Fibroblast of peridontal ligament (primary cell): ENCODE data around the gene TUBB2B.
"Not testable (repeated sequence)": the region's sequence is repeated elsewhere in the genome, so short reads cannot be mapped to it uniquely, and the experiment has no call there.

Experiments used
- DNase-seq: peaks from one replicate; pipeline ENCODE4 v3.0.0-alpha.2; 2010; ENCODE audit errors: extremely low read depth

Gene TUBB2B

GRCh38 chr6:3258720-3259490 is 31.5 kb upstream of the TUBB2B start, which contains the start of gene PSMG4:
Gene PSMG4 (plus strand): TSS chr6:3258947. CDS start chr6:3259023, 76 bp downstream.
- peak; percentile 78 for DNase-seq

DNA sequence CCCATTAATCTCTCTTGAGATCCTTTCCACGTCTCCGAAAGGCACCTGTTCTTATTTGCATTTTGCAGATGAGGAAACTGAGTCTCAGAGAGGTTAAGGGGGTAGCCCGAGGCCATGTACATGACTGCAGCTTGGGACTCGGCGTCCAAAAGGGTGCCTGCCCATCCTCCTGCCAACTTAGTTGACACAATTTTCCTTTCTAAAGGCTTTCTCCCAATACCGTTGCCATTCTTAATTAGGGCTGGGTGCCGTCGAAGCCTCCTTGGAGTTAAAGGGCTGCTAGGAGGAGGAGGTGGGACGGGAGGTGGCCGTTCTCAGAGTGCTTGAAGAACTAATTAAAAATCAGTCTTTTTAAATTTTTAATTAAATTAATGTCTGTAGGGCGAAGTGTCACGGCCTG is 30.7 kb upstream of the TUBB2B start:
- DNase-seq, result no peak

DNA sequence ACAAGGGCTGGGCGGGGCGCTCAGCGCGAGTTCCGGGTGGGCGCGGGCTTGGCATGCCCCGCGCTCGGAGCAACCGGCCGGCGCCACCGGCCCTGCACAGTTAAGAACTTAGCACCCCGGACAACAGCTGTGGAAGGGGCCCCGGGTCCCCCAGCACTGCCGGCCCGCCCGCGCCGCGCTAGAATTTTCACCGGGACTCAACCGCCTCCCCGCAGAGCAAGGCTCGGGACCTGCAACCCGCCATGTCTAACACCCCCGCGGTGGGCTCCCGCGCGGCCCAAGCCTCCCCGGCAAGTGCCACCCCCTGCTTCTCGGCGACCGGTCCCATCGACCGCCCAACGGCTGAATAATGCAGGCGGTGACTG is 26.1 kb upstream of the TUBB2B start:
- DNase-seq, result no peak

DNA sequence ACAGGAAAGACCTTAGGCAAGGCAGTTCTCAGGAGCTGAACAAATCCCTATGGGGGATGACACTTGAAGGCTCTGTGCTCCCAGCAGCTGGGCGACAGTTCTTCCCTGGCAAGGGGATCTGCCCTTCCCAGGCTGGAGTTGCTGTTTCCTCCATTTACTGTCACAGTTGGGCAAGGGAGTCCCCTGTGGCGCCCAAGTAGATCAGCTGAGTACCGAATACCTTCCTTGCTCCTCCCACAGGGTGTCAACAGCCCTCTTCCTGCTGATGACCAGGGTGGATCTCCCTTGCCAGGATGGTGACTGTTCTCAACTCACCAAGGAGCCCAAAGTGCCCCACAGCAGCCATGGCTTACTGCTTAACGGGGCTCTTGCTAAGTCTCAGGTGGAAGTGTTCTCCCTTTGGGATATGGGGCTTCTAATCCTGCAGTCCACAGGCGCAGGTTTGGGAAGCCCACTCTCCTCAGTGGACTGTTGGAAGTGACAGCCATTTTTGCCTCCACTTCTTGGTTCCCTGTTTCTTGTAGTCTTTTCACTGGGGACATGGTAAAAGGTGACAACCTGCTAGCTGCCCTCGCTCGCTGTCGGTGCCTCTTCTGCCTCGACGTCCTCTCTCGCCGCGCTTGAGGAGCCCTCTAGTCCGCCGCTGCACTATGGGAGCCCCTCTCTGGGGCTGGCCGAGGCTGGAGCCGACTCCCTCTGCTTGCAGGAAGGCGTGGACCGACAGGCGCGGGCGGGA is 25.6 kb upstream of the TUBB2B start:
- DNase-seq, result no peak

- DNase-seq, result no peak
Measured at GRCh38 chr6:3252369-3252768, 24.9 kb upstream of the TUBB2B start.

- peak; percentile 80 for DNase-seq
Measured at GRCh38 chr6:3251462-3252314, 24.2 kb upstream of the TUBB2B start.

DNA sequence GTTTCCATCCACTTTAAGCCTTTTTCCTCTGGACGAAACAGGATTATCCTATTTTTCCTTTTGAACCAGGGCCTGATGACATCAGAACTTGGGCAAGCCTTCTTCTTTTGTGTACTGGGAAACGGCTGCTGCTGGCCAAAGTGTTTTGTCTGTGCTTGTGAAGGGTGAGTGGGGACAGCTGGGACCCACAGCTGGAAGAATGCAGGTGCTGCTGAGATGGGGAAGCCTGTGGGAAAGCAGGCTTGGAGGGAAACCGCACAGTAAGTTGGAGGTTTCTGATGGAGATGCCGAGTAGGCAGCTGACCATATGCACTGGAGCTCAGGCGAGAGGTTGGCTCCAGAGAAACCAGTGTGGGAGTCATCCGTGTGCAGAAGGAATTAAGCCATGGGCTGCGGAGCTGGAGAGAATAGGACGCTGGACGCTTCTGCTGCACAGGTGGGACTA is 22.8 kb upstream of the TUBB2B start:
- DNase-seq, result no peak

DNA sequence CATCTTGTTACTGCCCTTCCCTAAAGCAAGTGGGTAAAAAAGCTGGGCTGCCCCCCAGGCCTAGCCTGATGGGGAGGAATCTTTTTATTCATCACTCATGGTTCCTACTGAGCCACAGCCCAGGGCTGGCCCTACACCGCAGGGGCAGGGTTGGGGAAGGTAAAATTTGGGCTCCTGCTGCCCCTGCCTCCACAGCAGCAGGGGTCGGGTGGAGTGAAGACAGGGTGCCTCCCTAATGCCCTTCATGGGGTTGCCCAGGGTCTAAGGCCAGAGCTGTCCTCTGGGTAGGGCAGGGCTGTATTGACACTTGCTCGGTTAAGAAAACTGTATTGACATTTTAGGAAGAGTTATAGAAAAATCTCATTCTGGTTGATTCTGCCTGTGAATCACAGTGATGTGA is 22.4 kb upstream of the TUBB2B start:
- no peak for DNase-seq

GRCh38 chr6:3247255-3248146 is 20.0 kb upstream of the TUBB2B start:
- DNase-seq, result peak; percentile 54

DNA sequence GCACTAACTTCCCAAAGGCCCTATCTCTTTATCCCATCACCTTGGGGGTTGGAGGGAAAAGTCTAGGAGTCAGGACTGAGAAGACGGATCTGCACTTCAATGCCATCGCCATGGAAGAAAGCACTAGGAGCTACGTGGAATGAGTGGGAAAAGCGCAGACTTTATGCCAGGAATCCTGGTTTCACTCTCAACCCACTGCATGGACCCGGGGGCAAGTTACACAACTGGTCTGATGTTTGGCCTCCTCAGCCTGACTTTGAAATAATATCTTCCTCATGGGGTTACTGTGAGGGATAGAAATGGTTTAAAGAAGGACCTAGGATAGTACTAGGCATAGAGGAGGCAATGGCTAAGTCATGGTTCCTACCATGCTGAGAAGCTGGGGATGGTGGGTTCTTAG is 17.8 kb upstream of the TUBB2B start:
- no peak for DNase-seq

DNA sequence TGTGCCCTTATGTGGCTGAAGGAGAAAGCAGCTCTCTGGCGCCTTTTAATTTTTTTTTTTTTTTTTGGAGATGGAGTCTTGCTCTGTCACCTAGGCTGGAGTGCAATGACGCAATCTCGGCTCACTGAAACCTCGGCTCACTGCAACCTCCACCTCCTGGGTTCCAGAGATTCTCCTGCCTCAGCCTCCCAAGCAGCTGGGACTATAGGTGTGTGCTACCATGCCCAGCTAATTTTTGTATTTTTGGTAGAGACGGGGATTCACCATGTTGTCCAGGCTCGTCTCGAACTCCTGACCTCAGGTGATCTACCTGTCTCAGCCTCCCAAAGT is 17.3 kb upstream of the TUBB2B start:
- DNase-seq, result not testable (repeated sequence)

DNA sequence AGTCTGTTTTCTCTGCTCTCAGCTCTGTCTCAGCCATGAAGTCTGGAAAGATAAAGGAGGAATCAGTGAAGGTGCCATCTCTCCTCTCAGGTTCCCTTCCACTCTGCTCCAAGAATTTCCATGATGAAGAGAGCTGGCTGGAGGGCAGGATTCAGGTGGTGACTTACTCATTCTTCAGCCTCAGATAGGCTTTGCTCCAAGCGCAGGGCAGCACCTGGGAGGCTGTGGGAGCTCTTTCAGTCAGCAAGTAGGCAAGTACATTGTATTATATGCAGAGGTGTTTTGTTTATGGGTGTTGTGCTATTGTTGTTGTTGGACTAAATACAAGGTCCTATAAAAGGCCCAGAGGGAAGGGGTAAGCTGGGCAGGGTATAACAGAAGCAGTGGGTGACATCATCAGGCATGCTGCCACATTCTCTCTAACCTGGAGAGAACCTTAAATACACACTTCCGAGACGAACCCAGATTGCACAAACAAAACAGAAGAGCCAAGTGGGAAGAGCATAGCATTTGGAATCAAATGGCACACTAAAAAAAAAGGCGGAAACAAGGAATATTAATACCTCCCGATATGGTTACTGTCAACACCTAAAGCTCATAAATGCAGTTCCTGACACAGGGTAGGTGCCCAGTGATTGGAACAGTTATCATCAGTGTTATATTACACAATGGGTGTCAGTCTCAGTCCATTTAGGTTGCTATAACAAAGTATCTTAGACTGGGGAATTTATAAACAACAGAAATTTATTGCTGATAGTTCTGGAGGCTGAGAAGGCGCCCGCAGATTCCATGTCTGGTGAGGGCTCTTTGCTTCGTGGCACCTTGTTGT is 16.8 kb upstream of the TUBB2B start:
- DNase-seq, result no peak

DNA sequence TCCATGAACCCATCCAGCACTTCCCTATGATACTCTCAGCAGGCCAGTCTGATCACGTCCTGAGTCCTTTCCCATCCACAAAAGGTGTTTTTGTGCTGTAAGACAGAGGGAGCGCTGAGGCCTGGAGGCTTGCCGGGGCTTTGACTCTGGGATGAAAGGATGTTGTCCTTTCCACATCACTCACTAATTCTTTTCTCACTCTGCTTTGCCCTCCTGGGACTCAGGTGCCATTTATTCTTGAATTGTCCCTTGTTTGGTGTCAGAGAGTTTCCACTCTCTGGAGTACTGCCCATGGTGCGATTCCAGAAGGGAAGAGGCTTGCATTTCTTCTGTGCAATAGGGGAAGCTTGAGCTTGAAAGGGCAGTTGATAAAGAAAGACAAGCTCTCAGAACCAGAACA is 15.3 kb upstream of the TUBB2B start:
- no peak for DNase-seq

DNA sequence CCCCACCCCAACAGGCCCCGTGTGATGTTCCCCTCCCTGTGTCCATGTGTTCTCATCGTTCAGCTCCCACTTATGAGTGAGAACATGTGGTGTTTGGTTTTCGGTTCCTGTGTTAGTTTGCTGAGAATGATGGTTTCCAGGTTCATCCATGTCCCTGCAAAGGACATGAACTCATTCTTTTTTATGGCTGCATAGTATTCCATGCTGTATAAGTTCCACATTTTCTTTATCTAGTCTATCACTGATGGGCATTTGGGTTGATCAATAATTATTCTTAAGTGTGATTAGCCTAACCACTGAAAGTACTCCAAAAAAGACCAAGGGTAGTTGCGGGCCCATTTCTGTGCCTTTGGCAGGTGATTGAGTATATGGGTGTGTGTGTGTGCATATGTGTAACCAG is 14.3 kb upstream of the TUBB2B start:
- DNase-seq, result not testable (repeated sequence)

DNA sequence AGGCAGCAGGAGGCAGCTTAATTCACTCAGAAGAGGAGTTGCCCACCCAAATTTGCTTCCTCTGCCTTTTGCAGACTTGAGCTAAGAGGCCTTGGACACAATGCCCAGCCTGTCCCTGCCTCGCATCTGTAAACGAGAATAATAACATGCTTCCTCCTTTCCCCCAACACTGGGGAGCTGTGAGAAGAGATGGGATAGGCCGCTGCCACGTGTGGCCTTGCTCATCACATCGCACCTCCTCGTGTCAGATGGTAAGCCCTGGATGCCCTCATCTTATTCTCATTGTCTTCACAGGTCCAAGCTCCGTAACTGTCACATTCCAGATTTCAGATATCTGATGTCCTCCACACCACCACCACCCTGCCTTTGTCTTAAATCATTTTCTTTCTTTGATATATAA is 13.1 kb upstream of the TUBB2B start:
- no peak for DNase-seq

GRCh38 chr6:3239110-3239830 is 11.8 kb upstream of the TUBB2B start:
- DNase-seq, result no peak

- DNase-seq, result peak; percentile 16
Measured at GRCh38 chr6:3237761-3238662, 10.6 kb upstream of the TUBB2B start.

DNA sequence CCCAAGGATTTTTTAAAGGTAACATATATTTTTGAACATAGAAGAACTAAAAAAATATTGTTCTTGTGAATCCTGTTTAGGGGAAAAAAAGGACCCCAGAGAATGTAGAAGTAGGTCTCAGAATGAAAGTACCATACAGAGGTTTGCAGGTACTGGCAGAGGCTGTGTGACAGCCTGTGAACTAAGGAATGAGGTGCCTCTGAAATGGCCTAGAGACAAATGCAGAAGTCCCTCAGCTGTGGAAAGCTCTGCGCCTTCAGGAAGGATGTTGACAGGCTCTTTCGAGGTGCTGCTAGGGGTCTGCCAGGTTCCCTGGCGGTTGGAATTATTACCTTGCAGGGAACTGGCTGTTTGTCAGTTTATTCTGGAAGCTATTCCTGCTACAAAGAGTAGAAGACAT is 8.6 kb upstream of the TUBB2B start:
- DNase-seq, result no peak

DNA sequence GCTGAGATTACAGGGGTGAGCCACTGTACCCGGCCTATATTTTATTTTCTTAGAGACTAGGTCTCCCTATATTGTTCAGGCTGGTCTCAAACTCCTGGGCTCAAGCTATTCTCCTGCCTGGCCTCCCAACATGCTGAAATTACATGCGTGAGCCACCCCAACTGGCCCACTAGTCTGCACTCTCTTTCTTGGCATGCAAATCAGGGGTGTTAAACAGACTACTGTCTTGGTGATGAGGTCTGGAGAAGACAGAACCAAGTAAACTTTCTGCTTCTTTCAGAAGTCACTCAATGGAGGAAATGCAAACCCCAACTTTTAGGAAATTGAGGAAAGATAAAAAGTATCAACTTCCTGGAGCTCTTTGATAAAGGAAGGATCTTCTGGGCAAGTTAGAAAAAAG is 8.0 kb upstream of the TUBB2B start:
- no peak for DNase-seq
